ENCODE data around the gene SLC2A6.
A peak's percentile ranks its signal among the peaks of the same experiment; 100 is the strongest.

Gene SLC2A6

GRCh38 chr9:133495327-133496293 is 16.7 kb upstream of the SLC2A6 start:
- no peak for DNase-seq

GRCh38 chr9:133494636-133495326 is 15.9 kb upstream of the SLC2A6 start:
- DNase-seq = no peak

GRCh38 chr9:133493845-133494540 is 15.1 kb upstream of the SLC2A6 start:
- DNase-seq = no peak

DNA sequence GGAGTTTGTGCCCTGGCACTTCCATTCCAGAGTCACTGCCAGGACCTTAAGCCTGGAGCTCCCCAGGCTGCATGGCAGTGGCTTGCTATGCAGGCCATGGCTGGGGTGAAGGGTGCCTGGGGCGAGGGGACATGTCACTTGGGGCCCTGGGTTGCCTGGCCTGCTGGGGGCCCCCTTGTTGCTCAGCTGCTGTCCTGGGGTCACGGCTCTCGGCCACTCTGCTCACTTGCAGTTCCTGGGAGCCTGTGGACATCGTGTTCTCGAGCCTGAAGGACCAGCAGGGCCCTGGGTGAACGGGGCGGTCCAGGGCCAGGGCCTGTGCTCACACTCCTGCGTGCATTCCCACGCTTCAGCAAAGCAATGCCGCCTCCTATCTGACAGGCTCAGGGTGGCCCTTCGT is 14.5 kb upstream of the SLC2A6 start:
- no peak for DNase-seq

- no peak for DNase-seq
Observed at GRCh38 chr9:133492061-133493021, 13.4 kb upstream of the SLC2A6 start.

- no peak for DNase-seq
Observed at GRCh38 chr9:133491656-133491925, 12.7 kb upstream of the SLC2A6 start.

DNA sequence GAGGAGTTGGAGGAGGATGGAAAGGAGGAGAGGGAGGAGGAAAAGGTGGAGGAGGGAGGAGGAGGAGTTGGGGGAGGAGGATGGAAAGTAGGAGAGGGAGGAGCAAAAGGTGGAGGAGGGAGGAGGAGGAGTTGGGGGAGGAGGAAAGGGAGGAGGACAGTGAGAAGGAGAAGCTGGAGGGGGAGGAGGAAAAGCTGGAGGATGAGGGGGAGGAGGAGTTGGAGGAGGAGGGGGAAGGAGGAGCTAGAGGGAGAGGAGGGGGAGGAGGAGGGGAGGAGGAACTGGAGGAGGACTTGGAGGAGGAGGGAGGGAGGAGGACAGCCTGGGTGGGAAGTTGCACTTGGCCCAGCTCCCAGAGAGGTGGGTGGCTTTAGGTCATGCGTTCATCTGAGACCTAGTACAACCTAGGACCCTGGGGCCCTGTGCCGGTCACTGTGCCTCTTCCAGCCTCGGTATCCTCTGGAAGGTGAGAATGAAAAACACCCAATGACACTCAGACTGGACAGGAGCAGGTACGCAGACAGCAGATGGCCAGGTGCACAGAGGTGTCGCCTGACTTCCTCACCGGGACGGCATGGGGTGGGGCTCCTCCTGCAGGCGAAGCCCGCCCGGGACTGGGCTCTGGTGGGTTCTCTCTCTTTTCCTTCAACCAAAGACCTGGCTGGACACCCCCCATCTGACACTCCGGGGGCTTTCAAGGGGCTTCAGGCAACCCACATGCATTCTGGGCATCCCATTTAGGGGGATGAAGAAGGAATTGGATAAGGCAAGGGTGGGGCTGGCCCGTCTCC is 12.2 kb upstream of the SLC2A6 start:
- no peak for DNase-seq

- no peak for DNase-seq
Observed at GRCh38 chr9:133490201-133490681, 11.3 kb upstream of the SLC2A6 start.

GRCh38 chr9:133489253-133490190 is 10.6 kb upstream of the SLC2A6 start:
- no peak for DNase-seq

- DNase-seq = no peak
Observed at GRCh38 chr9:133488686-133489252, 9.9 kb upstream of the SLC2A6 start.

GRCh38 chr9:133487331-133487725 is 8.4 kb upstream of the SLC2A6 start:
- no peak for DNase-seq

- peak; percentile 32 for DNase-seq
Observed at GRCh38 chr9:133485531-133486260, 6.8 kb upstream of the SLC2A6 start.

DNA sequence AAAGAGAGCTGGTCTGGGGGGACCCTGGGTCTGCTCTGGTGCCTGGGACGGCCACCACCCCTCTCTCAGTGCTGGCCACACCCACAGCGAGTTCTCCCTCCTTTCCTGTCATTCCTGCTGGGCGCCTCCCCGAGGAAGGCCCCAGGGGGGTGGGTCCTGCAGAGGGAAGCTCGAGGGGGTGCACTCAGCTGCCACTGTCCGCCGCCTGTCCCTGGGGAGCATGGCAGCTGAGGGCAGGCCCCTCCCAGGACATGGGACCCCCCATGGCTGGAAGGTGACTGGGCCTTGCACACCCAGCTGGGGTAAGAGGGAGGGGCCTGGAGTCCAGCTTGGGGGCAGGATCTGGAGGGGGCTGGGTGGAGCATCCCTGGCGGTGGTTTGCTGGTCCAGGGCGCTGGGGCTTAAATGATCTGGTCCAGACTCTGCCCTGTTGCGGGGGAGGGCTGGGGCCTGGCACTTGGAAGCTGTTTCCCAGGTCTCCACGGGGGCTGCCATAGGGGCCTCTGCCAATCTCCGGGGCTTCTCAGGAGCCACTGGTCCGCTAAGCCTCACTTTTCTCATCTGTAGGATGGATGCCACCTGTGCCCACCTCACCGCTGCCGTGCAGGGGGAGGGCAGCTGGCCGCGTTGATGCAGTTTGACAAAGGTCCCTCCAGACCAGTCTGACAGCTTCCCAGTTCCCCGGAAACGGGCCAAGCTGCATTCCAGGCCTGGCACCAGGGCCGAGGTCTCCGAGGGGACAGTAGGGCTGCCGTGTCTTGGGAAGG is 6.0 kb upstream of the SLC2A6 start:
- no peak for DNase-seq

- DNase-seq = no peak
Observed at GRCh38 chr9:133483611-133484010, 4.7 kb upstream of the SLC2A6 start.

- peak; percentile 25 for DNase-seq
Observed at GRCh38 chr9:133477992-133478850, 678 bp downstream of the SLC2A6 start.

- no peak for DNase-seq
Observed at GRCh38 chr9:133477461-133477860, 1.4 kb downstream of the SLC2A6 start.

GRCh38 chr9:133476941-133477340 is 2.0 kb downstream of the SLC2A6 start:
- no peak for DNase-seq
